Prostate gland (tissue), 2 donors: ENCODE data around the gene CABP7. TPM values are rescaled to one million over a fixed set of nuclear protein-coding genes. Genes with fewer than 3 reads are reported as not detected.
A peak's percentile ranks its signal among the peaks of the same experiment; 100 is the strongest.

Source experiments
- DNase-seq: peaks from one replicate; pipeline ENCODE4 v3.0.0-alpha.2; 2019; ENCODE audit warnings: low spot score
- H3K27ac ChIP-seq, 2 donors: fragments of 200-600 bp; sonication (generic); 2 replicates each; pipeline ENCODE4 v1.5.1; 2017 to 2019
- H3K27me3 ChIP-seq: fragments of 200-600 bp; sonication (generic); replicated peaks from 2 replicates; pipeline ENCODE4 v1.5.1; 2019; ENCODE audit not compliant: insufficient read depth
- H3K36me3 ChIP-seq, 2 donors: fragments of 200-600 bp; sonication (generic); 1 replicate in 1 of 2; 2 replicates in 1 of 2; pipeline versions ENCODE4 v1.5.1 to v1.8.1; 2017 to 2019
- H3K4me1 ChIP-seq: fragments of 200-600 bp; sonication (generic); replicated peaks from 2 replicates; pipeline ENCODE4 v1.5.1; 2019
- H3K4me3 ChIP-seq, 2 donors: fragments of 200-600 bp; sonication (generic); 2 replicates each; pipeline ENCODE4 v1.5.1; 2017 to 2019
- H3K9me3 ChIP-seq: fragments of 200-600 bp; sonication (generic); 2 replicates; pipeline ENCODE4 v1.5.1; 2017
- POLR2A ChIP-seq: fragments of 450-650 bp; IDR thresholded peaks from one replicate; pipeline ENCODE4 v1.6.1; 2016; ENCODE audit warnings: antibody characterized with exemption, mild to moderate bottlenecking
- POLR2AphosphoS5 ChIP-seq: sonication (generic); formaldehyde crosslinking; IDR thresholded peaks from one replicate; pipeline ENCODE4 v1.6.1; 2017; ENCODE audit warnings: antibody characterized with exemption
- WGBS: methylation state at CpG from one replicate; pipeline ENCODE4 v1.1.5; 2018; 5-methylcytosine and 5-hydroxymethylcytosine counted together
- intact Hi-C: fragments of 100-400 bp; cut with DNase I; formaldehyde crosslinking; loops from one replicate; pipeline ENCODE4 v1.14.2; 2022
- total RNA-seq, 2 donors: library from RNA; depleted of rRNA; stranded (reverse); fragments of >200 nt; gene quantifications; one replicate each; pipeline ENCODE4 v1.1.0, GENCODE V29; 2016
- TF ChIP-seq, protein P1 (sequence below), 4 experiments: fragments of 200-600 bp in 2 of 4; fragments of 450-650 bp in 2 of 4; sonication (generic) in 2 of 4; IDR thresholded peaks; 1 replicate in 3 of 4; 2 replicates in 1 of 4; pipeline ENCODE4 v1.5.1; 2016 to 2019; ENCODE audit warnings: antibody characterized with exemption in 4 of 4, mild to moderate bottlenecking in 2 of 4, moderate library complexity in 2 of 4

Gene CABP7
- total RNA-seq, 2 donors from 2014 or later: 1.5 TPM; not detected in 1

DNA sequence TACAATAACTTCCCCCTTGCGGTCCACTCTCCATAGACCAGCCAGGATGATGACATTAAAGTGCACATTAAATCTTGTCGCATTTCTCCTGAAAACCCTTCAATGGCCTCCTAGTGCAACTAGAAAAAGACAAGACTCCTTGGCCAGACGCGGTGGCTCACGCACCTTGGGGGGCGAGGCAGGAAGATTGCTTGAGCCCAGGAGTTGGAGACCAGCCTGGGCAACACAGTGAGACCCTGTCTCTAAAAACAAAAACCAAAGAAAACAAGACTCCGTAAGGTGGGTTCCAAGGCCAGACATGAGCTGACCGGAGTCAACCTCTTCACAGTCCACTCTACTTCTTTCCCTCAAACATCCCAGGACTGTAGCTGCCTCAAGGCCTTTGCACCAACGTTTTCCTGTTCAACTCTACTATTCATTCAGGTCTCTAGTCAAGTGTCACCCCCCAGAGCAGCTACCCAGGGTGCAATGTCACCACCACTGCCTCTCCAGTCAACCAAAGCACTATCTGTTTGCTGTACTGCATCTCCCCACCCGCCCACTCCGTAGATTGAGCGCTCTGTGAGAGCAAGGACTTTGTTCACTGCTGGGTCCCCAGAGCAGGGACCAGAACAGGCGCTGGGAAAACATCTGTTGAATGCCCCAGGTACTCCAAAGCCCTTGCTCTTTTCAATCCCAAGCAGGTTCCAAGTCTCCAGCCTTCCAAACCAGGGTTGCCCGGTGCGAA, 46.3 kb downstream of the CABP7 start:
- peaks cover 4 to 6% of the 10 kb centered on the region in 2 donors for H3K36me3 ChIP-seq
- peak overlapping the region; percentile 54 to 78 for H3K4me3 ChIP-seq
- WGBS: 50% methylated on average over 15 of the region's 15 CpGs
- peaks cover 11% of the 10 kb centered on the region for H3K4me1 ChIP-seq
- no peak for DNase-seq
- no peaks in the 10 kb centered on the region for H3K27me3 ChIP-seq
- TF ChIP-seq, protein P1, sequence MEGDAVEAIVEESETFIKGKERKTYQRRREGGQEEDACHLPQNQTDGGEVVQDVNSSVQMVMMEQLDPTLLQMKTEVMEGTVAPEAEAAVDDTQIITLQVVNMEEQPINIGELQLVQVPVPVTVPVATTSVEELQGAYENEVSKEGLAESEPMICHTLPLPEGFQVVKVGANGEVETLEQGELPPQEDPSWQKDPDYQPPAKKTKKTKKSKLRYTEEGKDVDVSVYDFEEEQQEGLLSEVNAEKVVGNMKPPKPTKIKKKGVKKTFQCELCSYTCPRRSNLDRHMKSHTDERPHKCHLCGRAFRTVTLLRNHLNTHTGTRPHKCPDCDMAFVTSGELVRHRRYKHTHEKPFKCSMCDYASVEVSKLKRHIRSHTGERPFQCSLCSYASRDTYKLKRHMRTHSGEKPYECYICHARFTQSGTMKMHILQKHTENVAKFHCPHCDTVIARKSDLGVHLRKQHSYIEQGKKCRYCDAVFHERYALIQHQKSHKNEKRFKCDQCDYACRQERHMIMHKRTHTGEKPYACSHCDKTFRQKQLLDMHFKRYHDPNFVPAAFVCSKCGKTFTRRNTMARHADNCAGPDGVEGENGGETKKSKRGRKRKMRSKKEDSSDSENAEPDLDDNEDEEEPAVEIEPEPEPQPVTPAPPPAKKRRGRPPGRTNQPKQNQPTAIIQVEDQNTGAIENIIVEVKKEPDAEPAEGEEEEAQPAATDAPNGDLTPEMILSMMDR (IDR thresholded peaks at IDR 0.05): no peak
- no peak for TF ChIP-seq POLR2AphosphoS5
- H3K9me3 ChIP-seq: no peaks in the 10 kb centered on the region
- intact Hi-C loops: loop anchor here (10.0 kb wide), 1 partner anchor 119 kb away; the partner anchor contains the start of gene MTMR3
- peak overlapping the region; percentile 80 to 83 for H3K27ac ChIP-seq

DNA sequence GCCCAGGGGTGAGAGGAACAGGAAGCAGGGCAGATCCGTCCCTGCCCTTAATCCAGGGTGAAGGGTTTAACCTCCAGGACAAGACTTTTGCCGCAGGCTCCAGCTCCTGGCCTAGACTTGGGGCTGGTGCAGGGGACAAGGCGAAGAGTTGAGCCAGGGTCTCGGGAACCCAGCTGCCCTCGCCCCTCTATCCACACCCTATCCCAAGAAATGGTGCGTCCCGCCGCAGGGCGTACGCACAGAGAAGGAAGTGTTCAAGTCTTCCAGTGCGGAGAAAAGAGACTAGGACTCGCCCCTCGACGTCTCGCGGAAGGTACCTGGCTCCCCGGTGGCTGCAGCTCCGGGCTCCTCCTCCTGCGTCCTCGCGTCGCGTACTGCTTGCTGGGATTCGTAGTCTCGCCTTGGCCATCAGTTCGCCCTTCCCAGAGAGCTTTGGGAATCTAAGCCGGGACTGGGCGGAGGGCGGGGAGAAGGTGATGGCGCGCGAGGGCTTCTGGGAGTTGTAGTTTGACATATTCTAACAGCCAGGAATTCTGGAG, 46.9 kb downstream of the CABP7 start, which contains the start of gene ZMAT5:
TSS of gene ZMAT5 (minus strand) at position 376 of the 539 bp plus-strand sequence. CDS start 18,463 bp downstream, outside the sequence.
- Histone ChIP-seq H3K4me1 (peaks cover 11% of the 10 kb centered on the region), H3K9me3 (no peaks in the 10 kb centered on the region), H3K27ac (peak within 1 kb of the TSS; percentile 80 to 83), H3K4me3 (peak within 1 kb of the TSS; percentile 54 to 78), H3K27me3 (no peaks in the 10 kb centered on the region), H3K36me3 (peaks cover 4 to 6% of the 10 kb centered on the region in 2 donors)
- intact Hi-C loops: loop anchor here (10.0 kb wide), 1 partner anchor 118 kb away; the partner anchor contains the start of gene MTMR3
- TF ChIP-seq POLR2A (peak; percentile 90), POLR2AphosphoS5 (peak; percentile 96)
- TF ChIP-seq, protein P1 (IDR thresholded peaks at IDR 0.05): peak in 1 of 4 experiments; percentile 15
- WGBS: 0% methylated on average over 32 of the region's 32 CpGs
- DNase-seq: peak; percentile 97

DNA sequence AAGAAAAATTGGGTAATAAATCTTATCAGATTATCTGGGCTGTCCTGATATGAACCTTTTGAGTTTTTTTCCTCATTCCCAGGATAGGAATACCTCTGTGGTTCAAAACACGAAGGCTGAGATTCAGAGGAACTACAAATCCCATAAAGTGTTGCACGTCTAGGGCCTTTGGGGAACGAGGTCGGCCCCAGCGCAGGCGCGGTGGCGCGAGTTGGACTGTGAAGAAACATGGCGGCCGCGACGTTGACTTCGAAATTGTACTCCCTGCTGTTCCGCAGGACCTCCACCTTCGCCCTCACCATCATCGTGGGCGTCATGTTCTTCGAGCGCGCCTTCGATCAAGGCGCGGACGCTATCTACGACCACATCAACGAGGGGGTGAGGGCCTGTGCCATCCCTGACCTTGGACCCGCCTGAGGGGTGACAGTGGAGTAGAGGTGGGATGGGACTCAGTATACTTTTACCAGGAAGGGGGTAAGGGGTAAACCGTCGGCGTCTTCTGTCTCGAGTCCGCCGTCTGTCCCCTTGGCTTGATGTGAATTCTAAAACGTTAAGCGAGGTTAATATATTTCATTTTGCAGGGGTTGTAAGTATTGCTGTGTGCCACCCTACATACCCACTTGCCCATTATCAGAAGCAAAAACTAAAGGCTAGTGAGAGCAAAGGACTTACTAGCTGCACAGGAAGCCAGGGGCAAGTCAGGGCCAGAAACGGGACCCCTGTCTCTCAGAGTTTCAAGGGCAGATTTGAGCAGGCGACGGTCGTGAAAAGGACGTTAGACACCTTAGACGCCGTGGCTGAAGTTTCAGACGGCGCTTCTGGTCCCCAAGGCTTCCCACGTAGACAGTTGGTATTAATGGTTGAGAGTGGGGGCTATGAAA, 47.6 kb downstream of the CABP7 start, which contains the start of gene UQCR10:
TSS of gene UQCR10 (plus strand) at position 199 of the 881 bp plus-strand sequence. CDS start at position 229, 30 bp downstream.
- peaks cover 11% of the 10 kb centered on the region for H3K4me1 ChIP-seq
- H3K36me3 ChIP-seq: peaks cover 4 to 6% of the 10 kb centered on the region in 2 donors
- H3K9me3 ChIP-seq: no peaks in the 10 kb centered on the region
- DNase-seq: peak; percentile 89
- 12% methylated on average over 46 of the region's 46 CpGs for WGBS
- intact Hi-C loops: loop anchor here (10.0 kb wide), 1 partner anchor 117 kb away; the partner anchor contains the start of gene MTMR3
- peak within 1 kb of the TSS; percentile 54 to 78 for H3K4me3 ChIP-seq
- H3K27me3 ChIP-seq: no peaks in the 10 kb centered on the region
- peak; percentile 62 for TF ChIP-seq POLR2A
- peak; percentile 60 for TF ChIP-seq POLR2AphosphoS5
- TF ChIP-seq, protein P1 (IDR thresholded peaks at IDR 0.05): no peak
- H3K27ac ChIP-seq: peak within 1 kb of the TSS; percentile 80 to 83

DNA sequence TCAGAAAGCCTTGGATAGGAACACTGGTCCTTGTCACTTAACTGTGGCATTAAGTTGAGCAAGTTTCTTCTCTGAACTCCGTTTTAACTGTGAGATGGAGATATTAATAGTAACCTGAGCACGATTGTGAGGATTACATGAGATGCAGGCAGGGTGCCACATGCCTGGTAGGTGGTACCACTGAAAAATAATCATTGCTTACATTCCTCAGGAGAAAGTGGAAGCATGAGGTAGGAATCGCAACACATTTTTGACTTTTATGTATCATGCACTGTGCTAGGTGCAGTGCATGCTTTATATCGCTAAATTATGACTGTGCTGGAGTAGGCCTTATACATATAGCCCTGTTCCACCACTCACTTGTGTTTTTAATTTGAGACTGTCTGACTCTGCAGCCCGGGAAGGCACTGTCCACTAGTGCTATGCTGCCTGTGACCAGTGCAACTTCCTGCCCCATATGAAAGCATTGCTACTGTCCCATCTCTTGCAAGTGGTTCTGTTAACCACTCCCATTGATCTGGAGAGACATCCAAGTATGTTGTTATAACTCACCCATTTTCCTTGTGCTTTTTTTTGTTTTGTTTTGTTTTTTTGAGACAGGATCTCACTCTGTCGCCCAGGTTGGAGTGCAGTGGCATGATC, 48.4 kb downstream of the CABP7 start:
- Histone ChIP-seq H3K27me3 (no peaks in the 10 kb centered on the region), H3K4me1 (peaks cover 11% of the 10 kb centered on the region), H3K36me3 (peaks cover 4 to 6% of the 10 kb centered on the region in 2 donors), H3K27ac (no peak overlapping the region), H3K9me3 (no peaks in the 10 kb centered on the region), H3K4me3 (peak overlapping the region; percentile 54 to 78)
- no peak for DNase-seq
- TF ChIP-seq, protein P1 (IDR thresholded peaks at IDR 0.05): no peak
- TF ChIP-seq POLR2AphosphoS5 (no peak), POLR2A (no peak)
- 38% methylated on average over 6 of the region's 6 CpGs for WGBS
- intact Hi-C loops: loop anchor here (10.0 kb wide), 1 partner anchor 117 kb away; the partner anchor contains the start of gene MTMR3
